Astrocyte (in vitro differentiated cells and primary cell): ENCODE results near the gene RAB6A.

ENCODE experiments used
- CTCF ChIP-seq: IDR thresholded peaks from 2 replicates; pipeline ENCODE4 v1.5.1; 2011; ENCODE audit warnings: low read depth, mild to moderate bottlenecking, inconsistent platforms, low read length, moderate library complexity; ENCODE audit not compliant: insufficient read depth
- EZH2 ChIP-seq: IDR thresholded peaks from 2 replicates; pipeline ENCODE4 v1.6.1; 2012; ENCODE audit warnings: mild to moderate bottlenecking, low read length, inconsistent platforms; ENCODE audit not compliant: insufficient read depth

- TF ChIP-seq CTCF (no peak), EZH2 (no peak)
These were observed 23.3 kb upstream of the RAB6A start for GRCh38 chr11:73784080-73784634.
